ENCODE measurements around the gene EIF2B5.
"Not testable (repeated sequence)": the region's sequence is repeated elsewhere in the genome, so short reads cannot be mapped to it uniquely, and the experiment has no call there.

Gene EIF2B5

DNA sequence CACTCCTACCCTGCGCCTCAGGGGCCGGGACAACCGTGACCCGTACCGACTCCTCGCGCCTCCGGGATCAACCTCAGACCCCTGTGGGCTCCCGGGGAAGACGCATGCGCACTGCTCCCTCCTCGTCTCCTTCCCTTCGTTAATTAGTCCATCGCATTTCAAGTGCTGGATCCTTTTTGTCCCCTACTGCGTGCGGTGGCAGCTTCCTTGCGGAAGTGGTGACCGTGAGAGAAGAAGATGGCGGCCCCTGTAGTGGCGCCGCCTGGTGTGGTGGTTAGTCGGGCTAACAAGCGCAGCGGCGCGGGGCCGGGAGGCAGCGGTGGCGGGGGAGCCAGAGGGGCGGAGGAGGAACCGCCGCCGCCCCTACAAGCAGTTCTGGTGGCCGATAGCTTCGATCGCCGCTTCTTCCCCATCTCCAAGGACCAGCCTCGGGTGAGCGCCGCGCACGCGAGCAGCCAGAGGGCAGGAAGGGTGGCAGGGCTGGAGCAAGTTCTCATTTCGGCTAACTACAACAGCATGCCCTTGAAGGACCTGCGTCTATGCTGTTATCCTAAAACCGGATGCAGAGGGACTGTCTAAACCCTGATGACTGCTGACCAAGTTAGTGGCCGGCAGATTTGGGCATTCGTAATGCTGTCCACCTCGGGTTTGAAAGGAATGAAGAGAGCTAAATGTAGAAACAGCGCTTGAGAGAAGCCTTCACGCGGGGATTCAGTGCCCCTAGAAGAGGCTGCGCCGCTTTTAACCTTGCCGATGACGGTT is at the start of gene EIF2B5:
Gene EIF2B5 (plus strand): TSS at position 210 of the 762 bp plus-strand sequence. CDS start 28 bp downstream, at position 238.
- DNase-seq (ENCODE audit: low read depth): peak; percentile 87

DNA sequence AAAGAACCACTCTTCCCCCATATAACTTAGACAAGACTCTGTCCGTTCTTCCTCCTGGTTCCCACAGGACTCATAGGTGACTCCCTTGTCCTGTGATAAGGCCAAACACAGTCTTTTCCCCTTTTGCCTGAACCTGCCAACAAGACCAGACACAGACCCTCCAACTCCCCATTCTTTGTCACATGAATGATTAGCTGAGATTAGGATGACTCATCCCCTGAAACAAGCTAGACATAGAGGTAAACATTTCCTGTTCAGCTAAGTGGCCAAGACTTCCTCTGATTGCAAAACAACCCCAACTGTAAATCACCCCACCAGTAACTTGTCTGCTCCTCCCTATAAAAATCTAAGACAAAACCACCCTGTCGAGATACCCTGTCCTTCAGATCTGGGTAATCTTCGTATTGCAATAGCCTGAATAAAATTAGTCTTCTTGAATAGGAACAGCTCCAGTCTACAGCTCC is 49.7 kb upstream of the EIF2B5 start:
- no peak for DNase-seq (ENCODE audit: low read depth)

DNA sequence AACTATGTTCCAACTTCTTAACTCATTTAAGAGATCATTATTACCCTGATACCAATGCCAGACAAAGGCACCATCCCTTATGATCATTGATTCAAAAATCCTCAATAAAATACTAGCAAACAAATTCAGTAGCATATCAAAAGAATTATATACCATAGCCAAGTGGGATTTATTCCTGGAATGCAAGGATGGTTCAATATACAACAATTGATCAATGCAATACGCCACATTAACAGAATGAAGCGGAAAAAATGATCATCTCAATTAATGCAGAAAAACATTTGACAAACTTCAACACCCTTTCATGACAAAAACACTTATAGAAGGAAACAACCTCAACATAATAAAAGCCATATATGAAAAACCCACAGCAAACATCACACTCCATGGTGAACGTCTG is 43.0 kb upstream of the EIF2B5 start:
- no peak for DNase-seq (ENCODE audit: low read depth)

DNA sequence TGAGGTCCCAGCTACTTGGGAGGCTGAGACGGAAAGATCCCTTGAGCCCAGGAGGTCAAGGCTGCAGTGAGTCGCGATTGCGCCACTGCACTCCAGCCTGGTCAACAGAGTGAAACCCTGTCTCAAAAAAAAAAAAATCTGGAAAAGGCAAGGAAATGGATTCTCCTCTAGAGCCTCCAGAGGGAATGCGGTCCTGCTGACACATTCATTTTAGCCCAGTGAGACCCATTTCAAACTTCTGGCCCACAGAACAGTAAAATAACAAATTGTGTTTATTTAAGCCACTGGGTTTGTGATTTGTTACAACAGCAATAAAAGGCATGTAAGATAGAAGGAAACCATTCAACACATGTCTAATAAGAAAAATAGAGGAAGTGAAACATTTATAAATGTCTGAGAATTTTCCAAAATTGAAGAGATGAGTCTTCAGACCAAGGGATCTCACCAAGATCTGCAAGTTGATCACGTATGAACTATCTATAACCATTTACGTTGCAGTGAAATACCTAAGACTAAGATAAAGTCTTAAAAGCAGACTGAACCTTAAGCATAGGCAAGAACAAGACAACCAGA is 38.3 kb upstream of the EIF2B5 start, which contains the start of gene HTR3E:
Gene HTR3E (plus strand): TSS at position 254 of the 573 bp plus-strand sequence. CDS start 466 bp downstream, outside the sequence.
- DNase-seq (ENCODE audit: low read depth): no peak

DNA sequence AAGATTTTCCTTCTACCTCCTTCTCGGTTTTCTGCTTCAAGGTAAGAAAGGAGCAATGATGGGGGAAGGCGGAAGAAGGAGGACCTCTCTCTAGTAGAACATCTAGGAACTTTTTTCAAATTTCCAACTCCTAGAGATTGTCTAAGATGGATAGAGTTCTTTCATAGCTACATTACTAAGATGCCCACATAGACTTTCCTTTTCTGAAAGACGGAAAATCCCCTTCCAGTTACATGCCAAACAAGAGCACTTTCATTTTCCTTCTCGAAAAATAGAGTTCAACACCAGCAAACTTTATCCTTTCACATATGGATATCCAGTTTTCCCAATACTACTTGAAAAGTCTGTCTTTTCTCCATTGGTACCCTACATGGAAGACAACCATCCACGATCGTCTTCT is 37.6 kb upstream of the EIF2B5 start:
- DNase-seq (ENCODE audit: low read depth): no peak

DNA sequence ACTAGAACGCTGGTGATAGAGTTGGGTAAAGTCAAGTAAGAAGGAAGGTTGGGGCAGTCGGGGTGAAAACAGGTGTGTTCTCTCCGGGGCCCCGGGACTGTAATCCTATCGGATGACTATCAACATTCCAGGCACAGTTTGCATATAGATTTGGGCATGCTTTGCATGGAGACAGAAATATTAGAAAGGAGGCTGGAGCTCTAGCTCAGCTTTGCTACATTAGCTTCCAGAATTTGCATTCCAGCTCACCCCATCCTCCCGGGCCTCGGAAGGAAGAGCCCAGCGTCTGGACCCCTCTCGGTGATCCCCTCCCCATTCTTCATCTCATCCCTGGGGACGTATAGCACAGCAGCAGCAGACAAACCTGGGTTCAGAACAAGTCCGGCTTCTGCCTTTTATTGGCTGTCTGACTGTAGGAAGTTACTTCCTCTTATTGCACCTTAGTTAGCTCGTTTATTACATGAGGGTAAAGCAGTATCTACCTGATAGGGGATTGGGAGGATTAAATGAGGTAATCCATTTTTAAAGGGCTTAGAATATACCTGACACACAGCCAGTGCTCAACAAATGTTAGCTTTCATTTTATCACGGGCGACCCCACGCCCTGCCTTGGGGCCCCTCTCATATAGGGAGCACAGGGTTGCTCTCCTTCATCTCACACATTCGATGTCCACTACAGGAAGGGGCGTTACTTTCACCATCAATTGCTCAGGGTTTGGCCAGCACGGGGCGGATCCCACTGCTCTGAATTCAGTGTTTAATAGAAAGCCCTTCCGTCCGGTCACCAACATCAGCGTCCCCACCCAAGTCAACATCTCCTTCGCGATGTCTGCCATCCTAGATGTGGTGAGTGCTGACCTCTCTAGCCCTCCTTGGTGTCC is 35.1 kb upstream of the EIF2B5 start:
- no peak for DNase-seq (ENCODE audit: low read depth)

DNA sequence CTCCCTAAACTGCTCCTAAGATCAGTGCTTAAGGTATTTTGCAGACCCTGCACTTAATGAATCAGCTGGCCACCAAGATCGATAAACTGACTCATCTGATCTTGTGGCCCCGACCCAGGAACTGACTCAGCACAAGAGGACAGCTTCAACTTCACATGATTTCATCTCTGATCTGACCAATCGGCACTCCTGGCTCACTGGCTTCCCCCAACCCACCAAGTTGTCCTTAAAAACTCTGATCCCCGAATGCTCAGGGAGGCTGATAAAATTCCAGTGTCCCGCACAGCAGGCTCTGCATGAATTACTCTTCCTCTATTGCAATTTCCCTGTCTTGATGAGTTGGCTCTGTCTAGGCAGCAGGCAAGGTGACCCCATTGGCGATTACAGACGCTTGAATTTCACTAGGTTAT is 24.8 kb upstream of the EIF2B5 start:
- DNase-seq (ENCODE audit: low read depth): no peak

DNA sequence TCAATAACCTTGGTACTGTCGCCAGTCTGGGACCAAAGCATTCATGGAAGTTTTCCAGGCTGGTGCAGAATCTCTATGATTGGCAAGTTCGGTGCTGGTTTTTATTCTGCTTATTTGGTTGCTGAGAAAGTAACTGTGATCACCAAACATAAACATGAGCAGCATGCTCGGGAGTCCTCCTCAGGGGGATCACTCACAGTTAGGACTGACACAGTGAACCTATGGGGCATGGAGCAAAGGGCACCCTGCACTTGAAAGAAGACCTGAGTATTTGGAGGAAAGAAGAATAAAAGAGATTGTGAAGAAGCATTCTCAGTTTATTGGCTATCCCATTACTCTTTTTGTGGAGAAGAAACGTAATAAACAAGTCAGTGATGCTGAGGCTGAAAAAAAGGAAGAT is 19.1 kb upstream of the EIF2B5 start:
- no peak for DNase-seq (ENCODE audit: low read depth)

DNA sequence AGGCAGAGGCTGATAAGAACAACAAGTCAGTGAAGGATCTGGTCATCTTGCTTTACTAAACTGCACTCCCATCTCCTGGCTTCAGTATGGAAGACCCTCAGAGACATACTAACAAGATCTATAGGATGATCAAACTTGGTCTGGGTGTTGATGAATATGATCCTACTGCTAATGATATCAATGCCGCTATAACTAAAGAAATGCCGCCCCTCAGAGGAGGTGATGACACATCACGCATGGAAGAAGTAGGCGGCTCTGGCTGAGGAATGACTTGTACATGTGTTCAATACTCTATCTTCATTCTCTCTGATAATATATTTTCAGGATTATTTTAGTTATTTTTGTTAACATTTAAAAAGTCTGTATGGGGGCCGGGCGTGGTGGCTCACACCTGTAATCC is 17.5 kb upstream of the EIF2B5 start:
- no peak for DNase-seq (ENCODE audit: low read depth)

DNA sequence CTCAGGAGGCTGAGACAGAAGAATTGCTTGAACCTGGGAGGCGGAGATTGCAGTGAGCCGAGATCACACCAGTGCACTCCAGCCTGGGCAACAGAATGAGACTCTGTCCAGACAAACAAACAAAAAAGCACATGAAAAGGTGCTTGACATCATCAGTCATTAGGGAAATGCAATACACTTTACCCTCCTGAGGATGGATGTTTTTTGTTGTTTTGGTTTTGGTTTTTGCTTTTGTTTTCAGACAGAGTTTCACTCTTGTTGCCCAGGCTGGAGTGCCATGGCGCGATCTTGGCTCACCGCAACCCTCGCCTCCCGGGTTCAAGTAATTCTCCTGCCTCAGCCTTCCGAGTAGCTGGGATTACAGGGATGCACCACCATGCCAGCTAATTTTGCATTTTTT is 14.1 kb upstream of the EIF2B5 start:
- DNase-seq (ENCODE audit: low read depth): not testable (repeated sequence)

DNA sequence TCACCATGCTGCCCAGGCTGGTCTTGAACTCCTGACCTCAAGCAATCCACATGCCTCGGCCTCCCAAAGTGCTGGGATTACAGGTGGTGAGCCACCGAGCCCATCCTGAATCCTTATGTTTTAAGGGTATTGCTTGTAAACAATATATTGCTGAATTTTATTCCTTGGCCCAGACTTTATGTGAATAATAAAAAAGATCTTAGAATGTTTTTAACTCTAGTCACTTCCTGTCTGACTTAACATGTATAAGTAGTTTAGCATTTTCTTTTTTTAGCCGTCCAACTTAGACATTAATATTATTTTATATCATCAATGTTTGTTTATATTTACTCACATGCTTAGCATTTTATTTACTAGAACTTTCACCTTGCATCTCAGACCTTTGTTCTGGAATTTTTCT is 9.2 kb upstream of the EIF2B5 start:
- DNase-seq (ENCODE audit: low read depth): no peak

DNA sequence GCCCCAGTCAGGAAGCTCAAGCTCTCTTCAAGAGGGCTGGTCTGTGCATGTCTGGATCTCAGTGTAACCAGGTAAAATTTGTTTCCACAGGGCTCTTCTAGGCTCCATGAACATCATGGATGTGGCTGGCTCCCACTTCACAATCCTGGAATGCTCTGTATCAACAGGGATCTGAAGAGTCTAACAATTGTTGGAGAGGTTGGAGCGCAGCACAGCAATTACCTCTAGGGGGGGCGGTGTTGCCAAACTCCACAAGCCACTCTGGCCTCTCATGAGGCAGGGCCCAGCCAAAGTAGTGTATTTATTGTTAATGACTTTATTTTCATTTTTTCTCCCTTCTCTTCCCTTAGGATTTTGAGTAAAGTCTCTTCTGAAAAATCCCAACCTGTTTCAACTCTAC is 6.1 kb upstream of the EIF2B5 start:
- no peak for DNase-seq (ENCODE audit: low read depth)

DNA sequence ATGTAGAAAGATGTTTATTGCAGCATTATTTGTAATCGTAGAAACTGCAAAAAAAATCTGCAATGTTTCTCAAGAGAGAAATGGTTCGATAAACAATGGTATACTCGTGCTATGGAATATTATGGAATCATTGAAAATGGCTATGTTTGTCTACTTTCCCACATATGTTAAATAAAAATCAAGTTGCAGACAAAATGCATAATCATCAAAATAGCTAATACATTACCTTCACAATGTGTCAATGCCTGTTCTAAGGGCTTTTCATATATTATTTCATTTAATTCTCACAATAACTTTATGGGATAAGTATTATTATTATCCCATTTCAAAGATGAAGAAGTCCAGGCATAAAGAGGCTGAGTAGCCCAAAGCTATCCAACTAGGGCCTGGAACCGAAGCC is 2.2 kb upstream of the EIF2B5 start:
- DNase-seq (ENCODE audit: low read depth): no peak

DNA sequence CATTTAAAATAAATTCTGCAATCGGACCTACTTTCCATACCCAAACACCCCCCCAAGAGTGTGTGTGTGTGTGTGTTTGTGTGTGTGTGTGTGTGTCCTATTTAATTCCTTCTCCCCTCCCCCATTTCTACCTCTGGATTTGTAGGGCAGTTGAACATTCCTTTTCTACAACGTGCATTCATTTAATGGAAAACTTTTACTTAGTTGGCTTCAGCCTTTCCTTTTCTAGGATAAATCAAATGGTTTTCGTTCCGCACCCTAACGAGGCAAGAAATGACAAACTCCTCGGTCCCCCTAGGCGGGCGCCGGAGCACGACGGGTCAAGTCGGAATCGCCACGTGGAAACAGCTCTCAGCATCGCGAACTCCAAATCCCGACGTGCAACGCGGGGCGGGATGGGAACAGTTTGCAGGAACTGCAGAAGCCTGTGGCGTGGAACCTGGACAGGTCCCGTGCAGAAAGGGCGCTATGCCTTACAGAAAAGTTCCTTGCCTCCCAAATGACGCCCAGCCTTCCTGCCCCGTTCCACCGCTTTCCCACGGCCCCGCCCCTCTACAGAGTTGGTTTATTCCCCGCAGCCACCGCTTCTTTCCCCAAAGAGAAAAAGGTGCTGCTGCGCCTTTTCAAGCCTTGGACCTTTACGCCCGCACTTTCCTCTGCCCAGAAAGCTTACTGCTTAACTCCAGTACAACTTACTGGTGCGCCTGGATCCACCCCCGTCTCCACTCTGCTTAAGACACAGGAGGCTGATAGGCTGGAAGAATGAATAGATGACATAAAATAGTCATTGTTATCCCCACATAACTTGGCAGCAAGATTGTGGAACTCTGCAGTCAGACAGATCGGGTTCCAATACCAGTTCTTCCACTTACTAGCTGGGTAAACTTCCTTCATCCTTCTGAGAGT is 1.1 kb upstream of the EIF2B5 start:
- peak; percentile 81 for DNase-seq (ENCODE audit: low read depth)

DNA sequence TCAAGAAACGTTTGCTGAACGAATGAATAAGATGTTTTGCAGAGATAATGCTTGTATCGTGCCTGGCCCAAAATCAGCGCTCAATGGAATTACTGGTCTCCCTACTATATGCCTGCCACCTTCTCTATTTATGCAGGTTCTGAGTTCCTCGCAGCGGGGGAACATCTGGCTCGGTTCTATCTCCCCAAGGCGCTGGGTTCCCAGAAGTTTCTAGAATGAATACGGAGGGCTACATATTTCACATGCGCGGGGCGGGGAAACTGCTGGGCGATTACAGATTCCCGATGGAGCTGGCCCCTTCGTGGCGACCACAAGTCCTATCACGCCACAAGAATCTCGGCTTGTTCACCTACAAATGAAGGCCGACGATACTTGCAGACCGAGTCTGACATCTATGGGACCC is 411 bp upstream of the EIF2B5 start:
- DNase-seq (ENCODE audit: low read depth): no peak

DNA sequence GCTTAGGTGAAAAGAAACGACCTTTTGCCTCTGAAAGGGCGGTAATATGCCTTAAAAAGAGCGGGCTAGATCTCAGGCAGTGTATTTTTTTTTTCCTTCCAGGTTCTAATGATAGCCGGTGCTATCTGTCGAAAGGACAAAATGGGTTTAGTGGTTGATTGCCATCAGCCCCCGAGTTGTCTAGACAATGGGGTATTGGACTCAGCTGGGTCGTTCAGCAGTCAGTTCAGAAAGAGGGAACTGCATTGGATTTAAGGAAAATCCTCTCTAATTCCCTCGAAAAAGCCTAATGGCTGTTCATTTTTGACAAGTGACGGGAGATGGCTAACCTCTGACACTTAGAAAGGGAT is 728 bp downstream of the EIF2B5 start:
- DNase-seq (ENCODE audit: low read depth): no peak

DNA sequence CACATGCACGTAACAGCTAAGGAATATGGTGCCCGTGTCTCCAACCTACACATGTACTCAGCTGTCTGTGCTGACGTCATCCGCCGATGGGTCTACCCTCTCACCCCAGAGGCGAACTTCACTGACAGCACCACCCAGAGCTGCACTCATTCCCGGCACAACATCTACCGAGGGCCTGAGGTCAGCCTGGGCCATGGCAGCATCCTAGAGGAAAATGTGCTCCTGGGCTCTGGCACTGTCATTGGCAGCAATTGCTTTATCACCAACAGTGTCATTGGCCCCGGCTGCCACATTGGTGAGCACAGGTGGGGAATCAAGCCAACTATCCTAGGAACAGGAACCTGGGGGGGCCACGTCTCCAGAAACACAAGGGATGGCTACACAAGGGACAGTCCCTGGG is 5.3 kb downstream of the EIF2B5 start:
- no peak for DNase-seq (ENCODE audit: low read depth)

DNA sequence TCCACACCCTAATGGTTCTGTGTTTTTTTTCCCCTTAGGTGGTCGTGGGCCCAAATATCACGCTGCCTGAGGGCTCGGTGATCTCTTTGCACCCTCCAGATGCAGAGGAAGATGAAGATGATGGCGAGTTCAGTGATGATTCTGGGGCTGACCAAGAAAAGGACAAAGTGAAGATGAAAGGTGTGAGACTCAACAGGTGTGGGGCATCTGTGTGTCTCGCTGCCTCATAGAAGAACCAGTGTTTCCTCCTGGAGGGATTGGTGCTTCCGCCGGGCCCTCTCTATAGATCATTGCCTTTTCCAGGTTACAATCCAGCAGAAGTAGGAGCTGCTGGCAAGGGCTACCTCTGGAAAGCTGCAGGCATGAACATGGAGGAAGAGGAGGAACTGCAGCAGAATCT is 7.0 kb downstream of the EIF2B5 start:
- DNase-seq (ENCODE audit: low read depth): no peak

DNA sequence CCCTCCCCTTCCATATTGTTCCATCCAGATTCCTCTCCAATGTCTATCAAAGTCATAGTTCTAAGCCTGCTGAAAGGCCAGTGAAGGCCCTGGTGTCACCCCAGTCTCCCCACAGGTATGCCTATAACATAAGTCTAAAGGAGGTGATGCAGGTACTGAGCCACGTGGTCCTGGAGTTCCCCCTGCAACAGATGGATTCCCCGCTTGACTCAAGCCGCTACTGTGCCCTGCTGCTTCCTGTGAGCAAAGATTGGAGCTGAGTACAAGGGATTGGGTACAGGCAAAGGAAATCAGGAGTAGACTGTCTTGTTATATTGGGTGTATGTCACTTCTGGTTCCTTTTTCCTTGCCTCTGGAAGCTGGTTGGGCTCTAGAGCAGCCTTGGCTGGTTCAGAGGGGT is 8.2 kb downstream of the EIF2B5 start:
- no peak for DNase-seq (ENCODE audit: low read depth)

DNA sequence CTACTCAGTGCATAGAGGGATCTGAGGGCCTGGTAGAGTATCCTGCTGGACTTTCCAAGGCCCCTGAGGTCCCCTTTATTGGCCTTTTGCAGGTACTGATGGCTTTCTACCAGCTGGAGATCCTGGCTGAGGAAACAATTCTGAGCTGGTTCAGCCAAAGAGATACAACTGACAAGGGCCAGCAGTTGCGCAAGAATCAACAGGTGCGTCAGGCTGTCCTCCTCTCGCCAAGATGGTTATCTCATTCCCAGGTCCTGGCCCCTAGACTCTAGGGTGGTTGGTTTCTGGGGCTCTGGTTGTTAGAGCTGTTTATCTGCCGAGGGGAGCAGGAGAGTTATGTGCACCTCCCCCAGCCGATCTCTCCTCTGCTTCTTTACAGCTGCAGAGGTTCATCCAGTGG is 9.3 kb downstream of the EIF2B5 start:
- DNase-seq (ENCODE audit: low read depth): no peak

DNA sequence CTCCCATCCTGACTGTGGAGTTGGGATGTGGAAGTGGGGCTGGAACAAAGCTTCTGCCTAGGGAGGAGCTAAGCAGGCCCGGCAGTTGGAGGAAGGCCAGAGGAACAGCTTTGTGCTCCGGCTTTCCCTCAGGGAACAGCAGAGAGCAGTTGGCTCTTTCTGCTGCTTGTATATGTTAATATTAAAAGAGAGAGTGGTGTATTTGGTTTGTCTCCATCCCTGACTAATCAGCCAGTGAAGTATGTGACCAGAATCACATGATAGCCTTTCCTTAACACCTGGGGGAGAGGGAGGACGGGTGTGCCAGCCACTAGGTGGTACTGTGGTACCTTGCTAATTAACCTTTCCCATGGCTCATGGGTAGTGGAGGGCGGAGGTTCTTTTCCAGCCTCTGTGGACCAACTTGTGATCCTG is 10.0 kb downstream of the EIF2B5 start:
- DNase-seq (ENCODE audit: low read depth): no peak

DNA sequence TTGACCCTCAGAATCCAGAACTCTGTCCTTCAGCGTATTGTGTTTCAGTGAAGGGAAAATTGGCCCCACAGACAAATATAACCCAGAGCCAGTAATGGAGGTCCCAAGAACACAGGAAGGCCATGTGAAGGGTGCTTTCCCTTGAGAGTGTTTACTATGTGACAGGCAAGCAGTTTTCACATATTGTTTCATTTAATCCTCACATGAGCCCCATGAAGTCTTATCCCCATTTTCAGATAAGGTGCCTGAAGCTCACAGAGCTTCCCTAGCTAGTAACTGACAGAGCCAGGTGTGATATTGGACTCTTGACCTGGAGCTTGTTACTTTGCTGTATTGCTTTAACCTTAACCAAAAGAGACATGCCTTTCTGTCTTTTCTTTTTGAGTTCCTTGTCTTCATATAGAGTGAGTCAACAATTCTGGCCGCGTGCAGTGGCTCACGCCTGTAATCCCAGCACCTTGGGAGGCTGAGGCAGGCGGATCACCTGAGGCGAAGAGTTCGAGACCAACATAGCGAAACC is 10.7 kb downstream of the EIF2B5 start:
- no peak for DNase-seq (ENCODE audit: low read depth)

Data from HS-27A (cell line).